Activated CD4-positive, alpha-beta T cell treated with anti-CD3 and anti-CD28 coated beads, Interleukin-10, Interleukin-2, amounts not matched to agents 100 ng/mL and 50 ng/mL, durations not matched to agents 16 hours and 8 hours (primary cell): ENCODE data around the gene OSBPL10.

Source experiments
- DNase-seq: peaks from one replicate; pipeline ENCODE4 v3.0.0-alpha.2; 2020

Gene OSBPL10

GRCh38 chr3:31955581-31955980 lies 25.5 kb downstream of the OSBPL10 start:
- no peak for DNase-seq

GRCh38 chr3:31953636-31954035 lies 27.4 kb downstream of the OSBPL10 start:
- no peak for DNase-seq

DNA sequence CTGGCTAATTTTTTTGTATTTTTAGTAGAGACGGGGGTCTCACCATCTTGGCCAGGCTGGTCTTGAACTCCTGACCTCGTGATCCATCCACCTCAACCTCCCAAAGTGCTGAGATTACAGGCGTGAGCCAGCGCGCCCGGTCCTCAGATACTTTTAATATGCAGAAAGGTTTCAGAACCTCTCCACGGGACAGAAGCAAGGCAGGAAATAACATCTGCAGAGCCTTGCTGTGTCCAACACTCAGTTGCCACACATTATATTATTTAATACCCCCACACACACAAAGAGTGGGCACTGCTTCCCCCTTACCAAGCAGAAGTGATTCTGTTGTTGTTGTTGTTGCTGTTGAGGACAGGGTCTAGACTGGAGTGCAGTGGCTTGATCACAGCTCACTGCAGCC lies 28.0 kb downstream of the OSBPL10 start:
- no peak for DNase-seq

DNA sequence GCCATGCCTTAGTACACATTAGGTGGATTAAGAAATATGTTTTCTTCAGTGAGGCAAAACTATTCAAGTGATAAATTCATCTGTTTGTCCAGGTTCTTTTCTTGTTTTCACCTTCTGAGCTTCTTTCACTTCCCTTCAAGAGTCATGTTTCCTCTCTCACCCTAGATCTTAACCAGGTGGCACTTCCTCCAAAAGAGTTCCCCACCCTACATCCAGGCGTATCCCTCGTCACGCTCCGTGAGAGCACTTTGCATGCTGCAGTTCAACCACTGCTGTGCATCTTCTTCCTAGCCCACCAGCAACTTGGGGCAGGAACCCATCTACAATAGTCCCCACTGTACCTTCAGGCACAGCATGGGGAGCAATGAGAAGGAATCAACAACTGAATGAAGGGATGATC lies 28.9 kb downstream of the OSBPL10 start:
- no peak for DNase-seq

DNA sequence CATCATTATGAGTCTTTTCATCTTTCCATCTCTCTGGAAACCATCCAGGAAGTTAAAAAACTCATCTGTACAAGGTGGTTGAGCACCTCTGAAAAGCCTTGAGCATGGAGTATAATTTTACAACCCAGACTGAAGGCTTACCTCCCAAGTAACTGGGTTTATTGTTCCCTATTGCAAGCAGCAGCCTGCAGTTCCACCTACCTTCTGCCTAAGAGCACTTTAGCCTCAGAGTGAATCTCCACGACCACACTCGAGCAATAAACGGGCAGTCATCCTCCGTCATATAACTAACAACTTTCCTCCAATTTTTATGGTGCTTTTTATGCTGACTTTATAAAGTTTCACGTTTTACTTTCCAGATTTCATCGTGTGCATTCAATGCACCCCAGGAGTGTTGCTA lies 32.8 kb downstream of the OSBPL10 start:
- DNase-seq: no peak

DNA sequence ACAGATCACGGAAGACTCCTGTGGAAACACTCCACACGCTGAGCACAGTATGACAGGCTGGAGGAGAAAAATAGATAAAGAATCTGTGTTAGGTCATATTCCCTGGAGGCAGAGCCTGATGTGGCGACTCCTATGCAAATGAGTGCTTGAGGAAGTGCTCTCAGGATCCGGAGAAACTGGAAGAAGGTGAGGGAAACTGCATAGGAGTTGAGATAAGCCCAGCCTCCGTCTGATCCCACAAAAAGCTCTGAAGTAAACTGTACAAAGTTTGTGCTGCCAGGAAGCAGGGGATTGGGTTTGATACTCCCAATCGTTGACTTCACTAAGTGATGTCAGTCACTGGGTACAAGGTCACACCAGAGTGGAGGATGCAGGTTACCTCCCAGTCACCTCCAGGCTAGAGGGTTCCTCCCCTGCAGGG lies 33.4 kb downstream of the OSBPL10 start:
- no peak for DNase-seq

GRCh38 chr3:31947162-31947561 lies 33.9 kb downstream of the OSBPL10 start:
- no peak for DNase-seq

DNA sequence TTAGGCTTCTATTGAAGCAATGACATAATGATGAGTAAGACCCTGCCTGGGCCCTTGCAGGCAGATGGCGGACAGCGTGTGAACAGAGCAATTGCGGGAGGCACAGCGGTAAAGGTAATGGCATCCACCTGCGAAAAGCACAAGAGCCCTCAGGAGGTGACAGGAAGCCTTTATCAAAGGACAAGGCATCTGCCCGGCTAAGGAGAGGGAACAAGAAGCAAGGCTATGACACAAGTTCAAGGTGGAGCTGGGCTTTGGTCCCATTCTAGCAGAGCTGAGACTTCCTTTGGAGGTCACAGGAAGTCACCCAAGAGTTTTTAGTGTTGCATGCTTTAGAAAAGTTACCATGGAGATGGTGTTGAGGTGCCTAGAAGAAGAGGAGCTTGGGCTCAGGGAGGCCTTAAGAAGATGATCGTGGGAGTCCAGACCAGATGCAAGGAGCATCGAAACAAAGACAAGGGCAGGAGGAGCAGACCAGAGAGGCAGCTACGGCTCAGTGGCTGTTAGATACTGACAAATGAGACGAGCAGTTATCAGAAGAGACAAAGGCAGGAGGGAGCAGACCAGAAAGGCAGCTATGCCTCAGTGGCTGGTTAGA lies 34.5 kb downstream of the OSBPL10 start:
- DNase-seq: no peak

GRCh38 chr3:31945738-31946052 lies 35.4 kb downstream of the OSBPL10 start:
- DNase-seq: no peak

DNA sequence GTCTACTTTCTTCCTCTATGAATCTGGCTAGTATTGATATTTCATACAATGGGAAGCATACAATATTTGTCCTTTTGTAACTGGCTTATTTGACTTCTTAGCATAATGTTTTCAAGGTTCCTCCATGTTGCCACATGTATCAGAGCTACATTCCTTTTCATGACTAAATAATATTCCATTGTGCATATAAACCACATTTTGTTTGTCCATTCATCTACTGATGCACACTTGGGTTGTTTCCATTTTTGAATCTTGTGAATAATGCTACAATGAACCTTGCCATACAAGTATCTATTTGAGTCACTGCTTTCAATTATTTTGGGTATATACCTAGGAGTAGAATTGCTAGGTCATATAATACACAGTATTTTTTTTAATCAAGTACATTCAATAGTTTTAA lies 38.0 kb downstream of the OSBPL10 start:
- DNase-seq: no peak

GRCh38 chr3:31942446-31942845 lies 38.6 kb downstream of the OSBPL10 start:
- DNase-seq: no peak

- DNase-seq: no peak
These were observed 43.8 kb downstream of the OSBPL10 start for GRCh38 chr3:31937225-31937624.

DNA sequence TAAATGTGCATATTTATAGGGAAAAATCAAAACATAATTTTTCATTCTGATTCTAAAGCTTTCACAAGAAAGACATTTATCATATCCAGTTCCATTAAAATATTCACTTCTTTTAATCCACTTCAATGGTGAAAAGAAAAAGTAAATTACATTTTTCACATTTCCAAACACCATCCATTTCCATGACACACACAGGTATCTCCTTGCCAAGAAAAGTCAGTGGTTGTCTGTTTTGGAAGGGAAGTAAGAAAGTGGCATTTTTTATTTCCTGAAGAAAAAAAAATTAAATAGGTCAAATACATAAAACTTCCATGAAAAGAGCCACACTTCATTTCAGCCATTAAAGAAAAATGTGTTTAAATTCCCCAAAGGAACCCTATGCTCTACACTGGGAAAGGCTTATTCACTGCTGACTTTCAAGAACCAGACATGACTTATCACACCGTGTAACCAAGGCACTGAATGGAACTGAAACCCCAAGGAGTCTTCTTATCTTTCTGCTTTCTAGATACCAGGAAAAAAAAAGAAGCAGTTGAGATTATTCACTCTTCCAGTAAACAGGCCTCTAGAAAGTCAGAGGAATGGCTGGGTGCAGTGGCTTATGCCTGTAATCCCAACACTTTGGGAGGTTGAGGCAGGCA lies 44.5 kb downstream of the OSBPL10 start:
- no peak for DNase-seq

- no peak for DNase-seq
These were observed 46.2 kb downstream of the OSBPL10 start for GRCh38 chr3:31934866-31935265.

- no peak for DNase-seq
These were observed 47.0 kb downstream of the OSBPL10 start for GRCh38 chr3:31934018-31934417.

- DNase-seq: no peak
These were observed 48.1 kb downstream of the OSBPL10 start for GRCh38 chr3:31932990-31933389.

DNA sequence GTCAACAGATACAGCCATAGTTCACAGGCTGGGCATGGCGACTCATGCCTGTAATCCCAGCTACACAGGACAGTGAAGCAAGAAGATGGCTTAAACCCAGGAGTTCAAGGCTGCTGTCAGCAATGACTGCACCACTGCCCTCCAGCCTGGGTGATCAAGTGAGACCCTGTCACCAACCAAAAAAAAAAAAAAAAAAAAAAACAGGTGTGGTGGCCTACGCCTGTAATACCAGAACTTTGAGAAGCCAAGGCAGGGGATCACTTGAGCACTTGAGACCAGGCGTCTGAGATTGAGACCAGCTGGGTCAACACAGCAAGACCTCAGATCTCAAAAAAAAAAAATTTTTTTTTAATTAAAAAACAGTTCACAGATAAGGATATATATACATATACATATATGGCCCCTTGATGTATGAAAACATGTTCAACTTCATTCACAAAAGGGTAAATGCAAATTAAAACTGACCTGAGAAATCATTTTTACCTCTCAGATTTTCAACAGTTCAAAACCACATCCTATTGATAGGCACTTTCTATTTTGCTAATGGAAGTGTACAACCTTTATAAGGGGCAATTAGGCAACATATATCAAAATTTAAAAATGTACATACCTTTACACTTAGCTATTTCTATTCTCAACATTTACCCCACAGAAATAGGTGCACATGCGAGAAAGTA lies 51.1 kb downstream of the OSBPL10 start:
- DNase-seq: no peak

GRCh38 chr3:31927811-31928210 lies 53.3 kb downstream of the OSBPL10 start:
- DNase-seq: no peak

GRCh38 chr3:31926543-31926942 lies 54.5 kb downstream of the OSBPL10 start:
- no peak for DNase-seq

DNA sequence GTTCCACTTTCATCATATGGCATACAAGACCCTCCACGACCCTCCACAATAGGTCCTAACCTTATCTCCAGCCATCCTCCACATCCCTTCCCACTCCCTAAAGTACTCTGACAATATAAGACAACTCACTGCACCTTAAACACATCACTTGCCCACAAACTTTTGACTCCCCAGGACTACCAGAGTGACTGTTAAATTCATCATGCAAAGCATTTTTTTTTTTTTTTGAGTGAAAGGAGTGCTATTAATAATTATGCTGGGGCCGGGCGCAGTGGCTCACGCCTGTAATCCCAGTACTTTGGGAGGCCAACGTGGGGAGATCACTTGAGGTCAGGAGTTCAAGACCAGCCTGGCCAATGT lies 55.8 kb downstream of the OSBPL10 start:
- DNase-seq: no peak

DNA sequence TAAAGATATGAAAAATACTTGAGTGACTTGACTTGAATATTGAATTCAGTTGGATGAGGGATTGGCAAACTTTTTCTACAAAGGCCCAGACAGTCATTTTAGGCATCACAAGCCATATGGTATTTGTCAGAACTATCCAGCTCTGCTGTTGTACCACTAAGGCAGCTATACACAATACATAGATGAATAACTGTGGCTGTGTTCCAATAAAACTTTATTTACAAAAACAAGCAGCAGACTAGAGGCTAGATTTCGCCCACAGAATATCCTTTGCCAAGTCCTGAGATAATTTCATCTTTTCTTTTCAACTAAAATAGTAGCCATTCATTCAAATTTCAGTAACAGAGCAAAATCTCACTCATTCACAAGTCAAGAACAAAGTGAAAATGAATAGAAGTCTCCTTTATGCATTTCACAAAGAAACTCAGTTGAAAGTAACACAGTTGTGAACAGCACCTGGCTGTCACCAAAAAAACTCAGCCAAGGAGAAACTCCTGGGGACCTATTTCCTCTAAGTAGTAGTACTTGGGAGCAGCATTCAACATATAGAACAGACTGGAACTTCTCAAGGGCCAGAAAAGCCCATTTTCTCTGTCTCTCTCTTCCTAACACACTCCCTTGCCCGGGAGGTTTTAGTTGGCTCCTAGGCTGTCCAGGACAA lies 56.3 kb downstream of the OSBPL10 start:
- no peak for DNase-seq

DNA sequence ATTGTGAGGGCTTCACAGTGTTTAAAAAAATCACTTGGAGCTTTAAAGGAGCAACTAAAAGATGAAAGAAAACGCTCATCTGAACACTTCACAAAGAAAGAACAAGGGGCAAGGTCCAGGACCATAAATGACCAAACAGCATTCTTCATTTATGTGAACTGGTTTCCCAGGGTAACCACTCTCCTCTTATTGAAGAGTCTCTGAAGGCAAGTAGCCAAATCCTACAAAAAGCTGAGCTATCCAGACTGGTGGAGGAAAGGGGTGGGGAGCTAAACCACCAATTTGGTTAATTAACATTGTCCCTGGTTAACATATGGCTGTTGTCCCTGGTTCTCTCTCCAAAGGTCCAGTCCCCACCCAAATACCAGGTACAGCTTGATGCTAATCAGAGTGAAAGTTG lies 58.1 kb downstream of the OSBPL10 start:
- no peak for DNase-seq

DNA sequence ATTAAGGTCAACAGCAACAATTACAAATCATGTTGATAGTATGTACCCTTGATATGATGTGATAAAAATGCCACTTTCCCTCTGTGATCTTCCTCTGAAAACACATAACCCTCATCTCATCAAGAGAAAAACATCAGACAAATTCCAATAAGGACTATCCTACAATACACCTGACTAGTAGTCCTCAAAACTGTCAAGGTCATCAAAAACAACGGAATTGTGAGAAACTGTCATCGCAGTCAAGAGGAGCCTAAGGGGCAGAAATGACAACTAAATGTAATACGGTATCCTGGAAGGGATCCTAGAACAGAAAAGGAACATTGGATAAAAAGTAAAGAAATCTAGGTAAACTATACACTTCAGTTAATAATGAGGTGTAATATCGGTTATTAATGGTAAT lies 59.2 kb downstream of the OSBPL10 start:
- no peak for DNase-seq

GRCh38 chr3:31920310-31920709 lies 60.8 kb downstream of the OSBPL10 start:
- DNase-seq: no peak
